GM12874 (cell line): Measurements from ENCODE around the gene CIBAR2.

Experiments
- CTCF ChIP-seq: IDR thresholded peaks from 2 replicates; pipeline ENCODE4 v1.5.1; 2011; ENCODE audit warnings: low read depth, mild to moderate bottlenecking, control low read depth, low read length, moderate library complexity; ENCODE audit not compliant: insufficient read depth

The CIBAR2 gene

GRCh38 chr16:85111184-85111583 is 1.1 kb downstream of the CIBAR2 start:
- no peak for TF ChIP-seq CTCF

- TF ChIP-seq CTCF: no peak
These were observed 2.2 kb downstream of the CIBAR2 start for GRCh38 chr16:85110105-85110504.

- TF ChIP-seq CTCF: no peak
These were observed 4.7 kb downstream of the CIBAR2 start for GRCh38 chr16:85107532-85107931.

- no peak for TF ChIP-seq CTCF
These were observed 5.2 kb downstream of the CIBAR2 start for GRCh38 chr16:85107083-85107482.

- no peak for TF ChIP-seq CTCF
These were observed 6.8 kb downstream of the CIBAR2 start for GRCh38 chr16:85105475-85105874.

GRCh38 chr16:85104821-85105391 is 7.4 kb downstream of the CIBAR2 start:
- TF ChIP-seq CTCF: no peak

GRCh38 chr16:85104147-85104546 is 8.1 kb downstream of the CIBAR2 start:
- TF ChIP-seq CTCF: no peak
